ENCODE results near the gene SMAP1.

GRCh38 chr6:70860920-70861319 lies 193.2 kb downstream of the SMAP1 start:
- TF ChIP-seq, protein P1, sequence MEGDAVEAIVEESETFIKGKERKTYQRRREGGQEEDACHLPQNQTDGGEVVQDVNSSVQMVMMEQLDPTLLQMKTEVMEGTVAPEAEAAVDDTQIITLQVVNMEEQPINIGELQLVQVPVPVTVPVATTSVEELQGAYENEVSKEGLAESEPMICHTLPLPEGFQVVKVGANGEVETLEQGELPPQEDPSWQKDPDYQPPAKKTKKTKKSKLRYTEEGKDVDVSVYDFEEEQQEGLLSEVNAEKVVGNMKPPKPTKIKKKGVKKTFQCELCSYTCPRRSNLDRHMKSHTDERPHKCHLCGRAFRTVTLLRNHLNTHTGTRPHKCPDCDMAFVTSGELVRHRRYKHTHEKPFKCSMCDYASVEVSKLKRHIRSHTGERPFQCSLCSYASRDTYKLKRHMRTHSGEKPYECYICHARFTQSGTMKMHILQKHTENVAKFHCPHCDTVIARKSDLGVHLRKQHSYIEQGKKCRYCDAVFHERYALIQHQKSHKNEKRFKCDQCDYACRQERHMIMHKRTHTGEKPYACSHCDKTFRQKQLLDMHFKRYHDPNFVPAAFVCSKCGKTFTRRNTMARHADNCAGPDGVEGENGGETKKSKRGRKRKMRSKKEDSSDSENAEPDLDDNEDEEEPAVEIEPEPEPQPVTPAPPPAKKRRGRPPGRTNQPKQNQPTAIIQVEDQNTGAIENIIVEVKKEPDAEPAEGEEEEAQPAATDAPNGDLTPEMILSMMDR (IDR thresholded peaks at IDR 0.05; ENCODE audit: borderline replicate concordance, extremely low read depth, low read length, poor library complexity, severe bottlenecking): no peak
- TF ChIP-seq EZH2 (IDR thresholded peaks at IDR 0.05; ENCODE audit: borderline replicate concordance, low read depth, low read length, severe bottlenecking): no peak

Data from DND-41 (cell line).